HG03060 (cell line): ENCODE data around the gene ATP2B3.

ENCODE experiments used
- ATAC-seq: cut with Tn5 transposase; IDR thresholded peaks from one replicate; pipeline ENCODE4 v1.9.1; 2021; ENCODE audit warnings: low read depth, moderate number of reproducible peaks; ENCODE audit not compliant: unreplicated experiment

ATP2B3 gene

GRCh38 chrX:153608376-153608775 is 90.9 kb downstream of the ATP2B3 start:
- ATAC-seq: no peak

DNA sequence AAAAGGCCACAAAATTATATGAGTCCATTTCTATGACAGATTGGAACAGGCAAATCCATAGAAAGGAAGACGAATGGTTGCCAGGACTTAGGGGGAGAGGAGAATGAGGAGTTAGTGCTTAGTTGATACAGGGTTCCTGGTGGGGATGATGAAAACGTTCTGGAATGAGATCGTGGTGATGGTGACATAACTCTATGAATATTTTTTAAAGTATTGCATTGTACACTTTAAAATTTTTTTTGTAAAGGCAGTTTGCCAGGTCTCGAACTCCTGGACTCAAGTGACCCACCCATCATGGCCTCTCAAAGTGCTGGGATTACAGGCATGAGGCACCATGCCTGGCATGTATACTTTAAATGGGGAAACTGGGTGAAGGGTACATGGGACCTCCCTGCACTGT is 91.4 kb downstream of the ATP2B3 start:
- ATAC-seq: no peak

DNA sequence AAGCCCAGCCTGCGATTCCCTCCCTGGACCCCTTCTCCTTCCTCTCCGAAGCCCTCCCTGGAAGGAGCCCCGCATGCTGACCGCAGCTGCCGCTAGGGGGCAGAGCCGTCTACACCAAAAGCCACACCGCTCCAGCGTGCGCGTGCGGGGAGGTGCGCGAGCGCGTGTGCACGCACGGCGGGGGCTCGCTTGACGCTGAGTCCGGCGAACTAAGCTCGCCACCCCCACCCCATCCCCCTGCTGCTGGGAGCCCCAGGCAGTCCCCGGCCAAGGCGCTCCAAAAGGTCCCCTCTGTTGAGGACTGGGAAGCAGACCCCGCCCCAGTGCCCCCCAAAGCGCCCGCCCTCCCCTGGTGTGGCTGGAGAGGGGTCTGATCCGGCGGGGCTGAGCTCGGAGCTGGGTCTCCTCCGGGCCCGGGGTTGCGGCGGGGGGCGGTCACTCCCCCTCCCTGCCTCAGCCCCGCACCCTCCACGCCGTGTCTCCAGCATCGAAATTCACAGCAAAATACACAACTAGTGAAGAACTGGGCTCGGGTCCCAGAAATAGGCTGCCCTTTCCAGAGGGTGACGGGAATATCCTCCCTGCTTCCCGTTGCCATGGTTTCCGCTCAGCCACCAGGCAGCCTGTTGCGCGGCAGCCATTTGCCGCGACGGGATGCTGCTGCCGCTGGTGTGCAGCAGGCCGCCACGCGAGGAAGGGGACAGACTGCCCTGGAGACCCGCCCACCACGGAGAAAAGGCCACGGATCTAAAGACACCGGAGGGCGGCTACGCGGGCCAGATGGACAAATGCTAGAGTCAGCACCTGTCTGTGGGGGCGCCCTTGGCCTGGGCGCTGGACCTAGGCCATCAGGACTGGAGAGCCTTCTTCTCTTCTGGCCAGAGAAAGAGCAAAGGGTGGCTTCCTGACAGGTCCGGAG is 92.7 kb downstream of the ATP2B3 start:
- ATAC-seq: no peak

- ATAC-seq: no peak
These were observed 93.4 kb downstream of the ATP2B3 start for GRCh38 chrX:153610836-153611213.

- no peak for ATAC-seq
These were observed 94.1 kb downstream of the ATP2B3 start for GRCh38 chrX:153611298-153612095.

DNA sequence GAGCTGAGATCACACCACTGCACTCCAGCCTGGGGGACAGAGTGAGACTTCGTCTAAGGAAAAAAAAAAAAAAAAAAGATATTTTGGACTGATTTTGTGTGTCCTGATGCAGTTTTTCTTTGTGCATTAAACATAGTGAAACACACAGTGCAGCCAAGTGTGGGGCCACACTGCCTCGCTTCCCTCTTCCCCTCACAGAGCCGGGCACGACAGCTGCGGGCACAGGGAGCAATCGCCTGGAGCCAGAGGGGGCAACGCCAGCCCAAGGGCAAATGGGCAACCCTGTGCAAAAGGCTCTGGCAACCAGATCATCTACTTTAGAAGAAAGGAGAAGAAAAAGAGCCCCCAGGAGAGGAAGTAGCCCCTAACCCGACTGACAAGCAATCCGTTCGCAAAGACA is 95.0 kb downstream of the ATP2B3 start:
- no peak for ATAC-seq

DNA sequence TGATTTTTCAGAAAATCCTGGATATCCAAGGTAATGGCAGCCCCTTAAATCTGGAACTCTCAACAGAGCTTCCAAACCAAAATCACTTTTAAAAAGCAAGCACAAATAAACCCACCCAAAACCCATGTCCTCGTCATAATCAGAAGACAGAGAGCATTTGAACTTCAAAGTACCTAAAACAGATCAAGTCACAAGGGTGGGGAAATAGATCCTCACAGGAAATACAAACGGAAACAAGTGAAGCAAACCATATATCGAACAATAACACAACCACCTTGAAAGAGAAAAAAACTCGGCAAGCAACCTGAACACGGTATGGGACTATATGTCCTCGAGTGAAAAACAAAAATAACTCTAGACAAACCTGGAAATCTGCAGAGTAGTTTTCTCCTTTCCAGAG is 97.4 kb downstream of the ATP2B3 start:
- no peak for ATAC-seq

GRCh38 chrX:153620576-153620975 is 103.1 kb downstream of the ATP2B3 start:
- no peak for ATAC-seq

GRCh38 chrX:153621949-153622598 is 104.6 kb downstream of the ATP2B3 start:
- ATAC-seq: no peak

GRCh38 chrX:153622661-153623309 is 105.3 kb downstream of the ATP2B3 start:
- no peak for ATAC-seq

- ATAC-seq: no peak
These were observed 106.0 kb downstream of the ATP2B3 start for GRCh38 chrX:153623310-153624029.

DNA sequence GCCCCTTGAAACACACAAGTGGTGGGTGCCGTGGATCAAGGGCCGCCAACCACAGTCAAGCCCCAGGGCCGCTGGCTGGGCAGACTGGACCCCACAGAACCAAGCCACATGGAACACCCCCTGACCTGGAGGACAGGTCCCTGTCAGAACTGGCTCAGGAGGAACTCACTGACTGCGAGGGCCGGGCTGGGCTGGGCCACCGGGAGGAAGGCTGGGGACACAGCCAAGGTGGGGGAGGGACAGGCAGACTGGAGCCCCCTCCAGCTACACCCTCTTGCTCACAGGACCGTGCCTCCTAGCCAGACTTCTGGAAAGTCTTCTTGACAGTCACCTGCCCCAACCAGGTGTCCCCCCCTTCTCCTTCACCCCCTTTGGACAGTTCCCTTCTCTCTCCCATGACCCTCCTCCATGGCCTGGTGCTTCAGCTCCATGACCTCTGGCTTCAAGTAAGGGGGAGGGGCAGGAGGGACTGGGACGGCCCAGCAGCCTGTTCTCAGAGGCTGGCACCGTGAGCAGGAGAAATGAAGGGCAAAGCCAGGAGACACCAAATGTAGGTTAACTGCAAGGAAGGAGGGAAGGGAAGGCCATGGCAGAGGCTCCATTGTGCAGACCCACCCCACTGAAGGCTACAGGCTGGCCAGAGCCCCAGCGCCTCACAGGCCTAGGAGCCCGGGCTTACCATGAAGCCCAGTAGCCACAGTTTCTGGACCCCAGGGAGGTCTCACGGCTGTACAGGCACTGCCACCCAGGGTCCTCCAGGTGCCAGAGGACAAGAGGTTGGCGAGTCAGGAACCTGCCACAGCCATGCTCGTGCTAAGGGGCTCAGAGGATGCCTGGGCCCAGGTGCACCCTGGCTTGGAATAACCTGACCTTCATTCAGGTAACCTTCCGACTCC is 107.0 kb downstream of the ATP2B3 start:
- ATAC-seq: no peak

DNA sequence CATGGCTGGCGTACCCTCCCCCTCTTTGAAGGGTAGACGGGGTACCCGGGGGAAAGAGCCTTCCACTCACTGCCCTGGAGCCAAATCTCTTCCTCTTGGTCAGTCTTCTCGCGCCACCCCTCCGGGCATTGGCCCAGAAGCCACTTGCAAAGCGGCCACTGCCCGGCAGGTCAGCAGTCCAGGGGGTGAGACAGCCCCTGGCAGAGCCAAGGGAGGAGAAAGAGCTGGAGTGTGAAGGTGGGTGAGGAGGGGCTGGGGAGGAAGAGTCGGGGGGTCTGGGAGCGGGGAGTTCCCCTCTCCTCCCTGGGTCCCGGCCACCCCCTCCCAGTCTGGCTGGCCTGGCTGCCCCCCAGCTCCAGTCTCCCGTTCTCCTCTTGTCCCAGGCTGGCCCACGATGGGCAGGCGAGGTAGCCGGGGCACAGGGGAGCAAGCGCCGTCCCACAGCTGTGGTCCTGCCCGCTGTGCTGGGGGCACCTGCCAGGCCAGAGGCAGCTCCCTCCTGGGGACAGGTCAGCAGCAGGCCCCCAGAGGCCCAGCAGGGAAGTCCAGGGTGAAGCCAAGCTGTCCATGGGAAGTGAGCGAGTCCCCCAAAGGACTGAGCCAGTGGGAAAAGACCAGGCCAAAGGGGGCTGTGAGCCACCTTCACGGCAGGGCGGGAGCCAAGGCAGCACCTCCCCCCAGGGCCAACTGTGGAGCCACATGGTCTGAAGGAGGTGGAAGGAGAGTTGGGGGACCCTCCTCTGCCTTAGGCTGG is 108.0 kb downstream of the ATP2B3 start:
- ATAC-seq: no peak

- no peak for ATAC-seq
These were observed 108.7 kb downstream of the ATP2B3 start for GRCh38 chrX:153626025-153626633.

GRCh38 chrX:153626863-153627674 is 109.6 kb downstream of the ATP2B3 start:
- ATAC-seq: no peak

DNA sequence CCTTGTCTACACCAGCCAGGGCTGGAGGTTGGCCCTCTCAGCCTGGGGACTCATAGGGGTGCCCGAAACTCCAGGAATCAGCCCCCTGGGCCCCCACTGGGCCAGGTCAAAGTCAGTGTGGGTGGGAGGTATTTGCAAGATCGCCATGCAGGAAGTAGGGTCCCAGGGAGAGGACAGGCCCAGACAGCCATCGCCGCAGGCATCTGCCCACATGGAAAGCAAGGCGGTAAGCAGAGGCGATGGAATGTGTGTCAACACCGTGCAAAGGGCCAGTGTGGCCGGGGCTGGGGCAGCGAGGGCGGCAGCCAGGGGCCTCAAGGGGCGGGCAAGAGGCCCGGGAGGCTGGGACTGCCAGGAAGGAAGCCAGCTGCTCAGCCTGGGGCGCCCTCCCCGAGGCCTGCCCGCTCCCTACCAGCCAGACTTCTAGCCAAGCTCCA is 110.3 kb downstream of the ATP2B3 start:
- ATAC-seq: no peak

GRCh38 chrX:153628129-153628528 is 110.7 kb downstream of the ATP2B3 start:
- ATAC-seq: no peak
